ENCODE results near the gene CDADC1. TPM values are rescaled to one million over a fixed set of nuclear protein-coding genes. Genes with fewer than 3 reads are reported as not detected.

Gene CDADC1
- total RNA-seq, 1 donor from 2014 or later = 8.4 TPM

DNA sequence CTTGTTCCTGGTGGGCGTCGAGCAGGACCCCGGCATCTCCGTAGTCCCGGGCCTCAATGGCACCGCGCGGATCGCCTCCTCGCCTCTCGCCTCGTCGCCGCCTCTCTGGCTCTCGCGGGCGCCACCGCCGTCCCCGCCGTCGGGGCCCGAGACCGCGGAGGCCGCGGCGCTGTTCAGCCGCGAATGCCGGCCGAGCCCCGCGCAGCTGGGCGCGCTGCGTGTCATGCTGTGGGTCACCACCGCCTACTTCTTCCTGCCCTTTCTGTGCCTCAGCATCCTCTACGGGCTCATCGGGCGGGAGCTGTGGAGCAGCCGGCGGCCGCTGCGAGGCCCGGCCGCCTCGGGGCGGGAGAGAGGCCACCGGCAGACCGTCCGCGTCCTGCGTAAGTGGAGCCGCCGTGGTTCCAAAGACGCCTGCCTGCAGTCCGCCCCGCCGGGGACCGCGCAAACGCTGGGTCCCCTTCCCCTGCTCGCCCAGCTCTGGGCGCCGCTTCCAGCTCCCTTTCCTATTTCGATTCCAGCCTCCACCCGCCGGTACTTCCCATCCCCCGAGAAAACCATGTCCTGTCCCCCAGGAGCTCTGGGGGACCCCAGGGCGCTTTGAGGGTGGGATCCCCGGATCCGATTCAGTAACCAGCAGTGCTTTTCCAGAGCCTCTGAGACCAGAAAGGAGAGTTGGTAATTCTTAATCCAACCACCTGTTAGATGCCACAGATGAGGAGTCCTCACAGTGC is 26.7 kb upstream of the CDADC1 start:
- peaks cover 8% of the 10 kb centered on the region for H3K36me3 Mint-ChIP-seq (ENCODE audit: unreplicated experiment)
- H3K4me1 Mint-ChIP-seq (ENCODE audit: unreplicated experiment) = peaks cover 4% of the 10 kb centered on the region
- no peak for DNase-seq (ENCODE audit: extremely low spot score, unreplicated experiment)
- no peak overlapping the region for H3K27ac Mint-ChIP-seq (ENCODE audit: unreplicated experiment)
- no peak for TF ChIP-seq CTCF (IDR thresholded peaks at IDR 0.05)
- H3K27me3 Mint-ChIP-seq (ENCODE audit: unreplicated experiment) = peaks cover 76% of the 10 kb centered on the region
- no peaks in the 10 kb centered on the region for H3K9me3 Mint-ChIP-seq (ENCODE audit: unreplicated experiment)
- H3K4me3 Mint-ChIP-seq (ENCODE audit: unreplicated experiment) = peak overlapping the region; percentile 65

GRCh38 chr13:49221590-49221965 is 26.1 kb upstream of the CDADC1 start:
- H3K36me3 Mint-ChIP-seq (ENCODE audit: unreplicated experiment) = peaks cover 8% of the 10 kb centered on the region
- no peak for DNase-seq (ENCODE audit: extremely low spot score, unreplicated experiment)
- H3K27me3 Mint-ChIP-seq (ENCODE audit: unreplicated experiment) = peaks cover 76% of the 10 kb centered on the region
- H3K4me1 Mint-ChIP-seq (ENCODE audit: unreplicated experiment) = peaks cover 4% of the 10 kb centered on the region
- no peaks in the 10 kb centered on the region for H3K9me3 Mint-ChIP-seq (ENCODE audit: unreplicated experiment)
- H3K4me3 Mint-ChIP-seq (ENCODE audit: unreplicated experiment) = peak overlapping the region; percentile 65
- H3K27ac Mint-ChIP-seq (ENCODE audit: unreplicated experiment) = no peak overlapping the region
- TF ChIP-seq CTCF (IDR thresholded peaks at IDR 0.05) = no peak

GRCh38 chr13:49225223-49226042 is 22.3 kb upstream of the CDADC1 start:
- H3K9me3 Mint-ChIP-seq (ENCODE audit: unreplicated experiment) = no peaks in the 10 kb centered on the region
- no peak overlapping the region for H3K27ac Mint-ChIP-seq (ENCODE audit: unreplicated experiment)
- H3K36me3 Mint-ChIP-seq (ENCODE audit: unreplicated experiment) = peaks cover 8% of the 10 kb centered on the region
- peaks cover 2% of the 10 kb centered on the region for H3K4me1 Mint-ChIP-seq (ENCODE audit: unreplicated experiment)
- no peak for TF ChIP-seq CTCF (IDR thresholded peaks at IDR 0.05)
- H3K4me3 Mint-ChIP-seq (ENCODE audit: unreplicated experiment) = no peak overlapping the region
- H3K27me3 Mint-ChIP-seq (ENCODE audit: unreplicated experiment) = peaks cover 53% of the 10 kb centered on the region
- no peak for DNase-seq (ENCODE audit: extremely low spot score, unreplicated experiment)

- peaks cover 47% of the 10 kb centered on the region for H3K27me3 Mint-ChIP-seq (ENCODE audit: unreplicated experiment)
- no peak overlapping the region for H3K27ac Mint-ChIP-seq (ENCODE audit: unreplicated experiment)
- peaks cover 5% of the 10 kb centered on the region for H3K36me3 Mint-ChIP-seq (ENCODE audit: unreplicated experiment)
- no peak for DNase-seq (ENCODE audit: extremely low spot score, unreplicated experiment)
- no peak for TF ChIP-seq CTCF (IDR thresholded peaks at IDR 0.05)
- no peaks in the 10 kb centered on the region for H3K4me1 Mint-ChIP-seq (ENCODE audit: unreplicated experiment)
- no peak overlapping the region for H3K4me3 Mint-ChIP-seq (ENCODE audit: unreplicated experiment)
- no peaks in the 10 kb centered on the region for H3K9me3 Mint-ChIP-seq (ENCODE audit: unreplicated experiment)
Observed at GRCh38 chr13:49226613-49227012, 21.1 kb upstream of the CDADC1 start.

DNA sequence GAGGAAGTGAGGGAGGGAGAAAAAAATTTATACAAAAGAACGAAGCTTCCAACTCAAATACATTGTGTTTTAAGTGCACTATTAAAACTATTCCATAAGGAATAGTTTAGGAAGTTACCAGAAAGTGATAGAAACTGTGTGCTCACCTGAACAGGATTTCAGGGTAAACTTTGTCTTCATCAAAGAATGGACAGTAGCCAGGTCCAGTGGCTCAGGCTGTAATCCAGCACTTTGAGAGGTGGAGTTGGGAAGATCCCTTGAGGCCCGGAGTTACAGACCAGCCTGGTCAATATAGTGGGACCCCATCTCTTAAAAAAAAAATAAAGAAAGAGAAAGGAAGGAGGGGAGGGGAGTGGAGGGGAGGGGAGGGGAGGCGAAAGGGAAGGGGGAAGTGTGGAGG is 13.0 kb upstream of the CDADC1 start:
- no peak for TF ChIP-seq CTCF (IDR thresholded peaks at IDR 0.05)
- DNase-seq (ENCODE audit: extremely low spot score, unreplicated experiment) = no peak
- Mint-ChIP-seq H3K27ac (ENCODE audit: unreplicated experiment) (no peak overlapping the region), H3K27me3 (ENCODE audit: unreplicated experiment) (peaks cover 11% of the 10 kb centered on the region), H3K9me3 (ENCODE audit: unreplicated experiment) (no peaks in the 10 kb centered on the region), H3K36me3 (ENCODE audit: unreplicated experiment) (no peaks in the 10 kb centered on the region), H3K4me1 (ENCODE audit: unreplicated experiment) (no peaks in the 10 kb centered on the region), H3K4me3 (ENCODE audit: unreplicated experiment) (no peak overlapping the region)
